Natural killer cell treated with Interleukin-12 subunit alpha and Interleukin-12 subunit beta and Interleukin-15 and Interleukin-18, amount 100 ng/mL, for 72 hours (primary cell): Measurements from ENCODE around the gene ADCK2. TPM values are rescaled to one million over a fixed set of nuclear protein-coding genes. Genes with fewer than 3 reads are reported as not detected.
A peak's percentile ranks its signal among the peaks of the same experiment; 100 is the strongest.
"Not testable (repeated sequence)": the region's sequence is repeated elsewhere in the genome, so short reads cannot be mapped to it uniquely, and the experiment has no call there.

ENCODE experiments used
- ATAC-seq, 2 donors: fragments of 150-1000 bp; cut with Tn5 transposase in 1 of 2; sonication (Bioruptor Pico), chemical (Tn5 transposase) in 1 of 2; 2 replicates each; pipeline ENCODE4 v1.10.0; 2021
- DNase-seq: peaks from one replicate; pipeline ENCODE4 v3.0.0; 2022; ENCODE audit warnings: low spot score
- H3K27ac Mint-ChIP-seq, 2 donors: 1 replicate in 1 of 2; 2 replicates in 1 of 2; pipeline ENCODE4 v1.8.0; 2022; ENCODE audit warnings: mixed read lengths in 2 of 2, mild to moderate bottlenecking in 1 of 2, moderate library complexity in 1 of 2
- H3K27me3 Mint-ChIP-seq, 2 donors: 1 replicate in 1 of 2; 2 replicates in 1 of 2; pipeline ENCODE4 v1.8.0; 2022; ENCODE audit warnings: mixed read lengths in 2 of 2
- H3K36me3 Mint-ChIP-seq: one replicate; pipeline ENCODE4 v1.8.0; 2022; ENCODE audit warnings: mixed read lengths
- H3K4me1 Mint-ChIP-seq, 2 donors: 1 replicate in 1 of 2; 2 replicates in 1 of 2; pipeline ENCODE4 v1.8.0; 2022; ENCODE audit warnings: low read depth in 2 of 2, mixed read lengths in 2 of 2, mild to moderate bottlenecking in 1 of 2
- H3K4me3 Mint-ChIP-seq: one replicate; pipeline ENCODE4 v1.8.0; 2022; ENCODE audit warnings: mixed read lengths
- H3K9me3 Mint-ChIP-seq: 2 replicates; pipeline ENCODE4 v1.8.0; 2022; ENCODE audit warnings: mixed read lengths
- total RNA-seq, 2 donors: library from RNA; stranded (reverse); gene quantifications; one replicate each; pipeline ENCODE4 v1.2.3, GENCODE V29; 2022

Gene ADCK2
- total RNA-seq, 2 donors from 2014 or later: 8.2 to 12.2 TPM

- DNase-seq (peak; percentile 18), ATAC-seq (no peak)
- peak overlapping the region; percentile 61 for H3K4me3 Mint-ChIP-seq
- H3K27me3 Mint-ChIP-seq: peaks cover 6 to 20% of the 10 kb centered on the region in 2 donors
- peak overlapping the region in 1 of 2 donors; percentile 52 for H3K27ac Mint-ChIP-seq
- no peaks in the 10 kb centered on the region for H3K36me3 Mint-ChIP-seq
- H3K9me3 Mint-ChIP-seq: no peaks in the 10 kb centered on the region
- peaks cover 26 to 30% of the 10 kb centered on the region in 2 donors for H3K4me1 Mint-ChIP-seq
Measured at GRCh38 chr7:140655511-140656408, 17.0 kb upstream of the ADCK2 start.

- no peaks in the 10 kb centered on the region for H3K36me3 Mint-ChIP-seq
- peaks cover 6 to 22% of the 10 kb centered on the region in 2 donors for H3K27me3 Mint-ChIP-seq
- peaks cover 26 to 30% of the 10 kb centered on the region in 2 donors for H3K4me1 Mint-ChIP-seq
- DNase-seq (peak; percentile 73), ATAC-seq (peak; percentile 84 to 93)
- H3K9me3 Mint-ChIP-seq: no peaks in the 10 kb centered on the region
- peak overlapping the region; percentile 61 for H3K4me3 Mint-ChIP-seq
- no peak overlapping the region for H3K27ac Mint-ChIP-seq
Measured at GRCh38 chr7:140656548-140657515, 15.9 kb upstream of the ADCK2 start.

GRCh38 chr7:140657891-140658290 is 14.9 kb upstream of the ADCK2 start:
- peaks cover 6 to 22% of the 10 kb centered on the region in 2 donors for H3K27me3 Mint-ChIP-seq
- DNase-seq (peak; percentile 15), ATAC-seq (no peak)
- H3K4me3 Mint-ChIP-seq: no peak overlapping the region
- H3K4me1 Mint-ChIP-seq: peaks cover 26 to 30% of the 10 kb centered on the region in 2 donors
- H3K36me3 Mint-ChIP-seq: no peaks in the 10 kb centered on the region
- H3K9me3 Mint-ChIP-seq: no peaks in the 10 kb centered on the region
- H3K27ac Mint-ChIP-seq: no peak overlapping the region

- Mint-ChIP-seq H3K4me3 (no peak overlapping the region), H3K27me3 (peaks cover 6 to 17% of the 10 kb centered on the region in 2 donors), H3K36me3 (no peaks in the 10 kb centered on the region), H3K27ac (no peak overlapping the region), H3K4me1 (peaks cover 16 to 19% of the 10 kb centered on the region in 2 donors), H3K9me3 (no peaks in the 10 kb centered on the region)
- peak; percentile 5 for DNase-seq
- no peak for ATAC-seq
Measured at GRCh38 chr7:140659856-140660255, 12.9 kb upstream of the ADCK2 start.

- H3K27me3 Mint-ChIP-seq: peaks cover 9 to 17% of the 10 kb centered on the region in 2 donors
- H3K4me3 Mint-ChIP-seq: no peak overlapping the region
- no peak for ATAC-seq
- H3K36me3 Mint-ChIP-seq: no peaks in the 10 kb centered on the region
- DNase-seq: peak; percentile 5
- H3K9me3 Mint-ChIP-seq: no peaks in the 10 kb centered on the region
- no peak overlapping the region for H3K27ac Mint-ChIP-seq
- peaks cover 10 to 12% of the 10 kb centered on the region in 2 donors for H3K4me1 Mint-ChIP-seq
Measured at GRCh38 chr7:140661124-140661523, 11.6 kb upstream of the ADCK2 start.

- DNase-seq, H3K4me1 Mint-ChIP-seq, H3K4me3 Mint-ChIP-seq, H3K9me3 Mint-ChIP-seq, ATAC-seq, H3K27ac Mint-ChIP-seq, H3K36me3 Mint-ChIP-seq: not testable (repeated sequence)
- H3K27me3 Mint-ChIP-seq: peaks cover 7 to 14% of the 10 kb centered on the region in 2 donors
Measured at GRCh38 chr7:140662938-140663337, 9.8 kb upstream of the ADCK2 start.

GRCh38 chr7:140667476-140667875 is 5.3 kb upstream of the ADCK2 start:
- Mint-ChIP-seq H3K27ac (no peak overlapping the region), H3K27me3 (peaks cover 0 to 6% of the 10 kb centered on the region in 2 donors), H3K4me3 (no peak overlapping the region), H3K36me3 (no peaks in the 10 kb centered on the region), H3K4me1 (peaks cover 5% of the 10 kb centered on the region in 2 donors), H3K9me3 (no peaks in the 10 kb centered on the region)
- ATAC-seq (no peak), DNase-seq (peak; percentile 23)

- Mint-ChIP-seq H3K36me3 (no peaks in the 10 kb centered on the region), H3K27ac (no peak overlapping the region), H3K4me3 (no peak overlapping the region), H3K9me3 (no peaks in the 10 kb centered on the region), H3K27me3 (peaks cover 0 to 6% of the 10 kb centered on the region in 2 donors), H3K4me1 (peaks cover 7% of the 10 kb centered on the region in 2 donors)
- ATAC-seq: no peak
- DNase-seq: no peak
Measured at GRCh38 chr7:140668641-140669040, 4.1 kb upstream of the ADCK2 start.

GRCh38 chr7:140669352-140669751 is 3.4 kb upstream of the ADCK2 start:
- Mint-ChIP-seq H3K4me3 (no peak overlapping the region), H3K27ac (no peak overlapping the region), H3K27me3 (peaks cover 0 to 6% of the 10 kb centered on the region in 2 donors), H3K36me3 (no peaks in the 10 kb centered on the region), H3K4me1 (peaks cover 11 to 13% of the 10 kb centered on the region in 2 donors), H3K9me3 (no peaks in the 10 kb centered on the region)
- ATAC-seq (no peak), DNase-seq (peak; percentile 8)

- ATAC-seq, H3K36me3 Mint-ChIP-seq, H3K9me3 Mint-ChIP-seq, H3K27me3 Mint-ChIP-seq, H3K4me3 Mint-ChIP-seq, H3K27ac Mint-ChIP-seq: not testable (repeated sequence)
- peak; percentile 25 for DNase-seq
- H3K4me1 Mint-ChIP-seq: peaks cover 14 to 15% of the 10 kb centered on the region in 2 donors
Measured at GRCh38 chr7:140669862-140670261, 2.9 kb upstream of the ADCK2 start.

GRCh38 chr7:140670343-140670935 is 2.3 kb upstream of the ADCK2 start:
- Mint-ChIP-seq H3K9me3 (no peaks in the 10 kb centered on the region), H3K27me3 (peaks cover 0 to 2% of the 10 kb centered on the region in 2 donors), H3K4me3 (no peak overlapping the region), H3K27ac (no peak overlapping the region), H3K4me1 (peaks cover 14 to 21% of the 10 kb centered on the region in 2 donors), H3K36me3 (no peaks in the 10 kb centered on the region)
- DNase-seq: peak; percentile 46
- ATAC-seq: no peak

- DNase-seq (peak; percentile 28), ATAC-seq (no peak)
- Mint-ChIP-seq H3K27me3 (no peaks in the 10 kb centered on the region), H3K4me3 (peak overlapping the region; percentile 70), H3K27ac (peak overlapping the region; percentile 41 to 60), H3K4me1 (peaks cover 20 to 23% of the 10 kb centered on the region in 2 donors), H3K36me3 (no peaks in the 10 kb centered on the region), H3K9me3 (no peaks in the 10 kb centered on the region)
Measured at GRCh38 chr7:140671966-140672365, 779 bp upstream of the ADCK2 start.

GRCh38 chr7:140673063-140673773 is 473 bp downstream of the ADCK2 start:
- H3K4me3 Mint-ChIP-seq: peak overlapping the region; percentile 89
- peaks cover 27 to 29% of the 10 kb centered on the region in 2 donors for H3K4me1 Mint-ChIP-seq
- DNase-seq (peak; percentile 72), ATAC-seq (peak; percentile 55 to 86)
- peak overlapping the region in 1 of 2 donors; percentile 70 for H3K27ac Mint-ChIP-seq
- H3K36me3 Mint-ChIP-seq: no peaks in the 10 kb centered on the region
- no peaks in the 10 kb centered on the region for H3K9me3 Mint-ChIP-seq
- no peaks in the 10 kb centered on the region for H3K27me3 Mint-ChIP-seq
